Measurements from ENCODE around the gene CXCL16. TPM values are rescaled to one million over a fixed set of nuclear protein-coding genes. Genes with fewer than 3 reads are reported as not detected.

Gene CXCL16, protein sequence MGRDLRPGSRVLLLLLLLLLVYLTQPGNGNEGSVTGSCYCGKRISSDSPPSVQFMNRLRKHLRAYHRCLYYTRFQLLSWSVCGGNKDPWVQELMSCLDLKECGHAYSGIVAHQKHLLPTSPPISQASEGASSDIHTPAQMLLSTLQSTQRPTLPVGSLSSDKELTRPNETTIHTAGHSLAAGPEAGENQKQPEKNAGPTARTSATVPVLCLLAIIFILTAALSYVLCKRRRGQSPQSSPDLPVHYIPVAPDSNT
- 1 to 10 TPM; 1.2 to 2.1 (median 1.4) TPM for total RNA-seq

DNA sequence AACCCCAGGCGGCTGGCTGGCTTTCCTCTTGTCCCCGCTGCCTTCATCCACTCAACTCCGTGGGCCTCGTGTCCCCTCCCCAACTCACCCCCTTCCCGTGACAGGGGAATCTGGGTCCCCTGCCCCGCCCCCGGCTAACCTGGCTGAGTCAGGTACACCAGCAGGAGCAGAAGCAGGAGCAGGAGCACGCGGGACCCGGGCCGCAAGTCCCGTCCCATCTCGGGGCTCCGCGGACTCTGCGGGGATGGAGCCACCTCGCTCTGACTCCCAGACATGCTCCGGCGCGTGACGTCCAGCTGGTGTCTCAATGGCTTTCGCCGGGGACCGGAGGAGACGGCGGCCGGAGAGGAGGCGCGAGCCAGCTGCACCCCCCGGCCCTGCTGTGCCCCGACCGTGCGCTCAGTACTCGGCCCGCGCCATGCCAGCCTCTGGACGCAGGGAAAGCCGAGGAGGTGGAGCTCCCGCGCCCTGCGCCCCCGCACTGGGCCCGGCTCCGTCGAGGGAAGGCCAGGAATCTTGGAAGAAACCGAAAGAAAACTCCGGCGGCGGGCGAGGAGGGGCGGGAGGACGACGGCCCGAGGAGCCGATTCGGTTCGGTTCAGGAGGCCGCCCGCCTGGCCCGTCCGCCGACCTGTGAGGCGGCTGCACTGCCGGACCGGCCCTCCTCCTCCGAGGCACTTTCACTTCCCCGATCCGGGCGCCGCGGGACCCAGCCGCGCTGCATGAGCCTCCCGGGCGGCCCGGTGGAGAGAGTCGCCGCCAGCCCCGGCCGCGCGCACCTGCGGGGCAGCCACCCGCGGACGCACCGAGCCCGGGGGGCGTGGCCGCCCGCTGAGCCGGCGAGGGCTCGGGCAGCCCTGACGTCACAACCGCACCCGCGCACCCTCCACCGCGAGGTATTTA lies at the start of gene CXCL16, which contains the start of gene ZMYND15:
Gene CXCL16 (minus strand): TSS at position 807 of the 903 bp plus-strand sequence. CDS start 589 bp downstream, at position 218.
Gene ZMYND15 (plus strand): TSS at position 712 of the 903 bp plus-strand sequence. CDS start 716 bp downstream, outside the sequence.
- intact Hi-C loops (cut with DNase I; ENCODE audit: low total_unique reads): no loop called here
- Histone ChIP-seq H3K27ac (peak within 1 kb of the TSS in 1 of 4 donors; percentile 19), H3K4me1 (peaks cover 4 to 15% of the 10 kb centered on the region in 2 donors), H3K4me3 (peak within 1 kb of the TSS; percentile 71 to 85 (median 80)), H3K36me3 (no peaks in the 10 kb centered on the region), H3K27me3 (peaks cover 17 to 42% (median 36%) of the 10 kb centered on the region in 3 donors), H3K9me3 (no peaks in the 10 kb centered on the region)
- ATAC-seq: peak; percentile 51 to 53
- peak in 1 of 2 donors; percentile 19 for DNase-seq
- TF ChIP-seq, protein P1, sequence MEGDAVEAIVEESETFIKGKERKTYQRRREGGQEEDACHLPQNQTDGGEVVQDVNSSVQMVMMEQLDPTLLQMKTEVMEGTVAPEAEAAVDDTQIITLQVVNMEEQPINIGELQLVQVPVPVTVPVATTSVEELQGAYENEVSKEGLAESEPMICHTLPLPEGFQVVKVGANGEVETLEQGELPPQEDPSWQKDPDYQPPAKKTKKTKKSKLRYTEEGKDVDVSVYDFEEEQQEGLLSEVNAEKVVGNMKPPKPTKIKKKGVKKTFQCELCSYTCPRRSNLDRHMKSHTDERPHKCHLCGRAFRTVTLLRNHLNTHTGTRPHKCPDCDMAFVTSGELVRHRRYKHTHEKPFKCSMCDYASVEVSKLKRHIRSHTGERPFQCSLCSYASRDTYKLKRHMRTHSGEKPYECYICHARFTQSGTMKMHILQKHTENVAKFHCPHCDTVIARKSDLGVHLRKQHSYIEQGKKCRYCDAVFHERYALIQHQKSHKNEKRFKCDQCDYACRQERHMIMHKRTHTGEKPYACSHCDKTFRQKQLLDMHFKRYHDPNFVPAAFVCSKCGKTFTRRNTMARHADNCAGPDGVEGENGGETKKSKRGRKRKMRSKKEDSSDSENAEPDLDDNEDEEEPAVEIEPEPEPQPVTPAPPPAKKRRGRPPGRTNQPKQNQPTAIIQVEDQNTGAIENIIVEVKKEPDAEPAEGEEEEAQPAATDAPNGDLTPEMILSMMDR (IDR thresholded peaks at IDR 0.05 in 4 of 5, conservative IDR thresholded peaks at IDR 0.05 in 1 of 5): no peak
- TF ChIP-seq POLR2A (IDR thresholded peaks at IDR 0.05): peak; percentile 10 to 22
- in situ Hi-C loops (cut with MboI; ENCODE audit: low sequenced_read_pairs in 4 of 4): loop anchor here in 1 of 4 donors (10.0 kb wide), 1 partner anchor 45 kb away; the partner anchor contains the start of genes GLTPD2 and VMO1

DNA sequence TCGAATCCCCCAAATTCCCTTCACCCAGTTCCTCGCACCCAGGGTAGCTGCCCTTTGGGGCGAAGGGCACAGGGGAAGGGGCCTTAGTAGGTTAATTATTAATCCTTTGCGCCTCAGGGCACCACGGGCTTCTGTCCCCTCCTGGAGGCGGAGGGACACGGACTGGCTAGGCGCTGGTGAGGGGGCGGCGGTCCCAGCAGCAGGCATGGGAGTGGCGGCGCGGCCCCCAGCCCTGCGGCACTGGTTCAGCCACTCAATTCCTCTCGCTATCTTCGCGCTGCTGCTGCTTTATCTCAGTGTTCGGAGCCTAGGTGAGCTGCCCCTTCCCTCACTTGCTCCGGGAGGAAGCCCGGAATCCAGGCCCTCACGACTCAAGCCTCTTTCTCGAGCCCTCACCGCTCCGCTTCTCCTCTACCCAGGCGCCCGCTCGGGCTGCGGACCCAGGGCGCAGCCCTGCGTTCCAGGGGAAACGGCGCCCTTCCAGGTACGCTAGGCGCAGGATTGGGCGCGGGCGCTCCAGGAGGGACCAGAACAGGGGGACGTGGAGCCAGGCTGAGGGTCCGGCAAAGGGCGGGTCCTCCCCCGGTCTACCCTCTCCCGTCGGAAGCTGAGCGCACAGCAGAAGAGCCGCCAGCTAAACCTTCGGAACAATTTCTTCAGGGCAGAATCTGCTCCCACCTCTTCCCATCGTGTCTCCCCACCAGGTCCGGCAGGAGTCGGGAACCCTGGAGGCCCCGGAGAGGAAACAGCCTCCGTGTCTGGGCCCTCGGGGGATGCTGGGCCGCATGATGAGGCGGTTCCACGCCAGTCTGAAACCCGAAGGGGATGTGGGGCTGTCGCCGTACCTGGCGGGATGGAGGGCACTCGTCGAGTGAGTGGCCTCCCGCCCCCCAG lies 49.3 kb upstream of the CXCL16 start, which contains the start of gene GLTPD2:
Gene GLTPD2 (plus strand): TSS at position 158 of the 894 bp plus-strand sequence. CDS start 48 bp downstream, at position 206.
- no peaks in the 10 kb centered on the region for H3K36me3 ChIP-seq
- in situ Hi-C loops (cut with MboI; ENCODE audit: low sequenced_read_pairs in 4 of 4) (loop anchor here (5.0 to 25.0 kb wide), 4 partner anchors 54 to 98 kb away; partner anchors contain the start of genes C17orf107 (in 2 of the 4), CXCL16 (in 1 of the 4), MED11 (in 1 of the 4) and ZMYND15 (in 1 of the 4)), intact Hi-C loops (cut with DNase I; ENCODE audit: low total_unique reads) (no loop called here)
- no peaks in the 10 kb centered on the region for H3K9me3 ChIP-seq
- peaks cover 13 to 29% (median 22%) of the 10 kb centered on the region in 3 donors for H3K27me3 ChIP-seq
- H3K4me3 ChIP-seq: peak within 1 kb of the TSS; percentile 63 to 81 (median 68)
- TF ChIP-seq, protein P1 (IDR thresholded peaks at IDR 0.05 in 4 of 5, conservative IDR thresholded peaks at IDR 0.05 in 1 of 5): no peak
- TF ChIP-seq POLR2A (IDR thresholded peaks at IDR 0.05): no peak
- H3K4me1 ChIP-seq: peaks cover 36 to 44% of the 10 kb centered on the region in 2 donors
- H3K27ac ChIP-seq: peak within 1 kb of the TSS; percentile 91 to 97 (median 95)
- ATAC-seq (no peak), DNase-seq (no peak)

DNA sequence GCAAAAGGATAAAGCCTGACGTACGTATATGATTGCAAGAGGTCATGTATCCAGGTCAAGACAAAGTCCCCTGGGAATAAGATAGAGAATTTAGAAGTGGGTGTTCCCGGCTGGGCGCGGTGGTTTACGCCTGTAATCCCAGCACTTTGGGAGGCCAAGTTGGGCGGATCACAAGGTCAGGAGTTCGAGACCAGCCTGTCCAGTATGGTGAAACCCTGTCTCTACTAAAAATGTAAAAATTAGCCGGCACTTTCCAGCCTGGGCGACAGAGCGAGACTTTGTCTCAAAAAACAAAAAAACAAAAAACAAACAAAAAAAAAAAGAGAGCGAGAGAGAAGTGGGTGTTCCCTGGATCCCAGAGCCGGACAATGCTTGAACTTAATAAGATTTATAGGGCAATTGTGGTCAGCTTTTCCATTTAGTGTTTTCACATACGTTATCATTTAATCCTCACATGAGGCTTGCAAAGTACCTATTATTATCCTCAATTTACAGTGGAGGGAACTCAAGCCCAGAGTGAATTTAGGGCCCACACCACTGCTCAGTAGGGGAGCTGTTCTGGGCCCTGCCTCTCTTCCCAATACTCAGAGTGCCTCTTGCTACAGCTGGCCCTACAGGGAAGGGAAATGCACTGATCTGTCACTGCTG lies 48.6 kb upstream of the CXCL16 start:
- DNase-seq (no peak), ATAC-seq (no peak)
- TF ChIP-seq, protein P1 (IDR thresholded peaks at IDR 0.05 in 4 of 5, conservative IDR thresholded peaks at IDR 0.05 in 1 of 5): no peak
- TF ChIP-seq POLR2A (IDR thresholded peaks at IDR 0.05): no peak
- Histone ChIP-seq H3K36me3 (no peaks in the 10 kb centered on the region), H3K27me3 (peaks cover 21 to 37% (median 30%) of the 10 kb centered on the region in 3 donors), H3K27ac (no peak overlapping the region), H3K4me1 (peaks cover 36 to 44% of the 10 kb centered on the region in 2 donors), H3K9me3 (no peaks in the 10 kb centered on the region), H3K4me3 (no peak overlapping the region)
- in situ Hi-C loops (cut with MboI; ENCODE audit: low sequenced_read_pairs in 4 of 4): loop anchor here (5.0 to 25.0 kb wide), 4 partner anchors 53 to 99 kb away; partner anchors contain the start of genes C17orf107 (in 2 of the 4), CXCL16 (in 1 of the 4), MED11 (in 1 of the 4) and ZMYND15 (in 1 of the 4)
- intact Hi-C loops (cut with DNase I; ENCODE audit: low total_unique reads): no loop called here

All from gastrocnemius medialis (tissue), 4 donors.